GM12878 (cell line): ENCODE data around the gene GALNS. TPM values are rescaled to one million over a fixed set of nuclear protein-coding genes. Genes with fewer than 3 reads are reported as not detected.

ENCODE experiments used
- ATAC-seq: fragments of 200-7000 bp; cut with Tn5 transposase; 3 replicates; pipeline ENCODE4 v1.9.1; 2020; ENCODE audit warnings: mild to moderate bottlenecking, moderate library complexity
- BruUV-seq: library from RNA; stranded (reverse); fragments of 400-500 nt; replicated peaks from 2 replicates; lab custom pipeline; 2021; lab: Mats Ljungman, UMichigan
- CTCF ChIA-PET: fragments of 300-600 bp; sonication (Branson Sonifier 250); formaldehyde crosslinking; extraction: SDS; loops from one replicate; lab custom pipeline; 2021; ENCODE audit warnings: inconsistent platforms; lab: Yijun Ruan, JAX
- POLR2A ChIA-PET: fragments of 350-600 bp; formaldehyde crosslinking; extraction: SDS; loops from one replicate; lab custom pipeline; 2021; ENCODE audit warnings: inconsistent platforms; lab: Charles Lee
- RAD21 ChIA-PET: fragments of 300-600 bp; sonication (Branson Sonifier 250); formaldehyde crosslinking; loops from one replicate; lab custom pipeline; 2023; ENCODE audit warnings: antibody characterized with exemption; ENCODE audit not compliant: unreplicated experiment; lab: Charles Lee
- SMC1A ChIA-PET: fragments of 300-600 bp; sonication (Branson Sonifier 250); formaldehyde crosslinking; loops from one replicate; lab custom pipeline; 2023; ENCODE audit not compliant: unreplicated experiment, uncharacterized antibody; lab: Charles Lee
- DNase-seq: peaks from one replicate; pipeline ENCODE4 v3.0.0-alpha.2; 2011; ENCODE audit warnings: low read depth, low spot score
- FAIRE-seq: peaks from 3 replicates; lab custom pipeline; 2011; peaks lifted over from hg19 to GRCh38; lab: Jason Lieb, UNC
- H2AFZ ChIP-seq: 2 replicates; pipeline ENCODE4 v1.6.0; 2011; ENCODE audit warnings: low read depth, low read length, control low read depth; ENCODE audit not compliant: control insufficient read depth
- H3K27ac ChIP-seq: 2 replicates; pipeline ENCODE4 v1.5.1; 2011; ENCODE audit warnings: control low read depth; ENCODE audit not compliant: control insufficient read depth, insufficient read depth
- H3K27me3 ChIP-seq, 2 experiments: replicated peaks in 1 of 2; 2 replicates each; pipeline versions ENCODE4 v1.6.0 to v1.6.1; 2011; ENCODE audit warnings: low read length in 1 of 2; ENCODE audit not compliant: control insufficient read depth in 2 of 2, insufficient read depth in 2 of 2
- H3K36me3 ChIP-seq, 2 experiments: 2 replicates each; pipeline ENCODE4 v1.5.1; 2011; ENCODE audit warnings: low read length in 1 of 2; ENCODE audit not compliant: control insufficient read depth in 2 of 2, insufficient read depth in 2 of 2
- H3K4me1 ChIP-seq: 2 replicates; pipeline ENCODE4 v1.6.1; 2011; ENCODE audit warnings: mild to moderate bottlenecking, low read length, moderate library complexity, mixed read lengths; ENCODE audit not compliant: control insufficient read depth, insufficient read depth
- H3K4me2 ChIP-seq: 2 replicates; pipeline ENCODE4 v1.6.0; 2011; ENCODE audit warnings: control low read depth; ENCODE audit not compliant: control insufficient read depth, insufficient read depth
- H3K4me3 ChIP-seq: fragments of 200-600 bp; sonication (generic); 2 replicates; pipeline ENCODE4 v1.5.1; 2016
- H3K79me2 ChIP-seq: 2 replicates; pipeline ENCODE4 v1.6.0; 2011; ENCODE audit warnings: low read length; ENCODE audit not compliant: control insufficient read depth, insufficient read depth
- H3K9ac ChIP-seq: 2 replicates; pipeline ENCODE4 v1.8.0; 2011; ENCODE audit warnings: low read length, control low read depth, mixed read lengths; ENCODE audit not compliant: control insufficient read depth, insufficient read depth
- H3K9me3 ChIP-seq: replicated peaks from 3 replicates; pipeline ENCODE4 v1.5.1; 2011; ENCODE audit warnings: mild to moderate bottlenecking, low read length; ENCODE audit not compliant: control insufficient read depth, insufficient read depth
- H4K20me1 ChIP-seq: 2 replicates; pipeline ENCODE4 v1.6.0; 2011; ENCODE audit not compliant: control insufficient read depth, insufficient read depth
- CHD2 ChIP-seq: IDR thresholded peaks from 2 replicates; pipeline ENCODE4 v1.6.1; 2011; ENCODE audit warnings: low read depth, low read length, improper control_type of control experiment, borderline replicate concordance
- CREB1 ChIP-seq: IDR thresholded peaks from 2 replicates; pipeline ENCODE4 v1.6.1; 2012; ENCODE audit warnings: low read depth, mild to moderate bottlenecking, inconsistent platforms
- E2F8 ChIP-seq: fragments of 450-650 bp; IDR thresholded peaks from 2 replicates; pipeline ENCODE4 v1.6.1; 2018; ENCODE audit warnings: mild to moderate bottlenecking, low read depth, moderate library complexity; ENCODE audit not compliant: partially characterized antibody
- HDGF ChIP-seq: fragments of 450-650 bp; IDR thresholded peaks from 2 replicates; pipeline ENCODE4 v1.6.1; 2016; ENCODE audit warnings: antibody characterized with exemption
- NFYB ChIP-seq: IDR thresholded peaks from 2 replicates; pipeline ENCODE4 v1.6.1; 2011; ENCODE audit warnings: low read depth, mild to moderate bottlenecking, low read length, improper control_type of control experiment, moderate library complexity; ENCODE audit not compliant: insufficient read depth
- PAX5 ChIP-seq: IDR thresholded peaks from 2 replicates; pipeline ENCODE4 v1.6.1; 2011; ENCODE audit warnings: low read depth, low read length, borderline replicate concordance
- PRDM15 ChIP-seq: fragments of 450-650 bp; formaldehyde crosslinking; IDR thresholded peaks from 2 replicates; pipeline ENCODE4 v1.4.0; 2020; ENCODE audit warnings: mild to moderate bottlenecking, moderate library complexity
- RAD21 ChIP-seq: IDR thresholded peaks from 2 replicates; pipeline ENCODE4 v1.6.1; 2011; ENCODE audit warnings: mild to moderate bottlenecking, low read depth, low read length, moderate library complexity; ENCODE audit not compliant: insufficient read depth
- RFX5 ChIP-seq: IDR thresholded peaks from 2 replicates; pipeline ENCODE4 v1.6.1; 2011; ENCODE audit warnings: low read depth, low read length, improper control_type of control experiment
- WGBS: methylation state at CpG from one replicate; pipeline ENCODE4 v1.1.6; 2016; ENCODE audit warnings: low lambda C conversion rate; ENCODE audit not compliant: insufficient replicate concordance, insufficient coverage; ENCODE audit errors: missing lambda C conversion rate; 5-methylcytosine and 5-hydroxymethylcytosine counted together
- in situ Hi-C: fragments of 300-500 bp; cut with MboI; formaldehyde crosslinking; loops from 9 replicates; pipeline ENCODE4 v1.14.3; 2018; ENCODE audit warnings: mixed read lengths
- intact Hi-C: fragments of 100-400 bp; cut with micrococcal nuclease; formaldehyde crosslinking; loops from one replicate; pipeline ENCODE4 v1.14.2; 2022; ENCODE audit not compliant: unreplicated experiment
- polyA plus RNA-seq, 11 experiments: library from polyadenylated mRNA; depleted of rRNA in 4 of 11; unstranded in 6 of 11; stranded (reverse) in 5 of 11; fragments of >200 nt; fragmentation: Nextera tagmentation in 4 of 11; fragmentation: Illumina TruSeq in 1 of 11; extraction: Ambion mirVana in 4 of 11; extraction: Trizol in 1 of 11; gene quantifications; 1 replicate in 1 of 11; 2 replicates in 10 of 11; pipeline versions ENCODE4 v1.2.1 to v1.2.3, GENCODE V29; 2011 to 2016; ENCODE audit warnings: inconsistent platforms in 2 of 11, missing spikeins in 2 of 11, low read depth in 1 of 11
- total RNA-seq, 4 experiments: library from RNA; depleted of rRNA in 3 of 4; stranded (reverse); fragments of >200 nt in 3 of 4; fragmentation: Illumina TruSeq in 1 of 4; extraction: Trizol in 1 of 4; gene quantifications; 2 replicates each; pipeline versions ENCODE4 v1.2.1 to v1.2.3, GENCODE V29; 2013 to 2021
- TF ChIP-seq, protein P1 (sequence below): fragments of 450-650 bp; IDR thresholded peaks from 2 replicates; pipeline ENCODE4 v1.6.1; 2017; ENCODE audit warnings: antibody characterized with exemption, mild to moderate bottlenecking, moderate library complexity
- TF ChIP-seq, protein P2 (sequence below): IDR thresholded peaks from 2 replicates; pipeline ENCODE4 v1.6.1; 2011; ENCODE audit warnings: borderline replicate concordance, low read depth, mild to moderate bottlenecking, moderate library complexity, low read length; ENCODE audit not compliant: insufficient read depth, poor library complexity, severe bottlenecking

GALNS gene
- total and polyA plus RNA-seq, 10 of the 15 experiments (the other 5 are each of a cell fraction or from before 2014, with no cell fraction given), result 0.37 to 12.4 (median 5.3) TPM

DNA sequence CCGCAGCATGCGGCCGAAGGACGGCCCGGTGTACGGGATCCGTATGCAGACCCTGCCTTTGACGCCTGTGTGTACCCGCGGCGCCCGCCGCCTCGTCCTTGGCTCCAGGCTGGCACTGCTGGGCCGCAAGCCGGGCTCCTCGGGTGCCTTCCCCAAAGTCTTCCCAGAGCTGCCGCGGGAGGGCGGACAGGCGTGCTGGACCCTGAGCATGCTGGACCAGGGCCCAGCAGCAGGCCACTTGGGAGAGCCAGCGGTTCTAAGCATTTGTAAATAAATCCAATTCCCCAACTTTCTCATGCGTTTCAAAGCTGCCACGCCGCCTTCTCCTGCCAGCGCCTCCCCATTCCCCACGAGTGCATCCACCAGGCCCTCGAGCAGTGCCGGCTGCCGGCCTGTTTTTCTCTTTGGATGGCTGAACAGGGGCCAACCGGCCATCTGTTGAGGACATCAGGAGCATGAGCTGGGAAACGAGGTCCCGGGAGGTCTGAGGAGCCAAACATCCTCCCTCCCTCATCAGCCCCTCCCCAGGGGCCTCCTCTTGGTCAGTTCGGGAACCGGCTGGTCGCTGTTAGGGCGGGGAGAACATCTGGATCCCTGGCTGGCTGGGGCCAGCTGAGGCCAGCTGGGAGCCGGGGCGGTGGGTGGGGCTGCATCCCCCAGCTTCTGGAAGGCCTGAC, 30.2 kb upstream of the GALNS start:
- TF ChIP-seq HDGF (no peak), PRDM15 (CRISPR knock-in tag) (no peak), PAX5 (no peak), CREB1 (no peak), CHD2 (no peak), RFX5 (no peak), E2F8 (no peak), NFYB (no peak), RAD21 (no peak)
- TF ChIP-seq, protein P1, sequence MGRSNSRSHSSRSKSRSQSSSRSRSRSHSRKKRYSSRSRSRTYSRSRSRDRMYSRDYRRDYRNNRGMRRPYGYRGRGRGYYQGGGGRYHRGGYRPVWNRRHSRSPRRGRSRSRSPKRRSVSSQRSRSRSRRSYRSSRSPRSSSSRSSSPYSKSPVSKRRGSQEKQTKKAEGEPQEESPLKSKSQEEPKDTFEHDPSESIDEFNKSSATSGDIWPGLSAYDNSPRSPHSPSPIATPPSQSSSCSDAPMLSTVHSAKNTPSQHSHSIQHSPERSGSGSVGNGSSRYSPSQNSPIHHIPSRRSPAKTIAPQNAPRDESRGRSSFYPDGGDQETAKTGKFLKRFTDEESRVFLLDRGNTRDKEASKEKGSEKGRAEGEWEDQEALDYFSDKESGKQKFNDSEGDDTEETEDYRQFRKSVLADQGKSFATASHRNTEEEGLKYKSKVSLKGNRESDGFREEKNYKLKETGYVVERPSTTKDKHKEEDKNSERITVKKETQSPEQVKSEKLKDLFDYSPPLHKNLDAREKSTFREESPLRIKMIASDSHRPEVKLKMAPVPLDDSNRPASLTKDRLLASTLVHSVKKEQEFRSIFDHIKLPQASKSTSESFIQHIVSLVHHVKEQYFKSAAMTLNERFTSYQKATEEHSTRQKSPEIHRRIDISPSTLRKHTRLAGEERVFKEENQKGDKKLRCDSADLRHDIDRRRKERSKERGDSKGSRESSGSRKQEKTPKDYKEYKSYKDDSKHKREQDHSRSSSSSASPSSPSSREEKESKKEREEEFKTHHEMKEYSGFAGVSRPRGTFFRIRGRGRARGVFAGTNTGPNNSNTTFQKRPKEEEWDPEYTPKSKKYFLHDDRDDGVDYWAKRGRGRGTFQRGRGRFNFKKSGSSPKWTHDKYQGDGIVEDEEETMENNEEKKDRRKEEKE, result no peak
- TF ChIP-seq, protein P2, sequence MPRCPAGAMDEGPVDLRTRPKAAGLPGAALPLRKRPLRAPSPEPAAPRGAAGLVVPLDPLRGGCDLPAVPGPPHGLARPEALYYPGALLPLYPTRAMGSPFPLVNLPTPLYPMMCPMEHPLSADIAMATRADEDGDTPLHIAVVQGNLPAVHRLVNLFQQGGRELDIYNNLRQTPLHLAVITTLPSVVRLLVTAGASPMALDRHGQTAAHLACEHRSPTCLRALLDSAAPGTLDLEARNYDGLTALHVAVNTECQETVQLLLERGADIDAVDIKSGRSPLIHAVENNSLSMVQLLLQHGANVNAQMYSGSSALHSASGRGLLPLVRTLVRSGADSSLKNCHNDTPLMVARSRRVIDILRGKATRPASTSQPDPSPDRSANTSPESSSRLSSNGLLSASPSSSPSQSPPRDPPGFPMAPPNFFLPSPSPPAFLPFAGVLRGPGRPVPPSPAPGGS, result no peak
- POLR2A ChIA-PET, result no interaction called here
- no peaks in the 10 kb centered on the region for H3K79me2 ChIP-seq
- WGBS, result 94% methylated on average over 39 of the region's 39 CpGs
- H4K20me1 ChIP-seq, result no peaks in the 10 kb centered on the region
- H3K4me2 ChIP-seq, result no peak overlapping the region
- no peak overlapping the region for H3K9ac ChIP-seq
- H3K4me1 ChIP-seq, result no peaks in the 10 kb centered on the region
- DNase-seq (no peak), FAIRE-seq (no peak), ATAC-seq (no peak)
- H3K36me3 ChIP-seq, result peaks cover 2 to 8% of the 10 kb centered on the region in 2 experiments; a peak in 3 of 4 replicates
- intact Hi-C loops (no loop called here), in situ Hi-C loops (no loop called here)
- no peaks in the 10 kb centered on the region for H3K9me3 ChIP-seq
- H2AFZ ChIP-seq, result no peak overlapping the region
- SMC1A ChIA-PET, result no interaction called here
- RAD21 ChIA-PET, result no interaction called here
- BruUV-seq, result no TSS peak
- no peaks in the 10 kb centered on the region for H3K27me3 ChIP-seq
- H3K4me3 ChIP-seq, result no peak overlapping the region
- H3K27ac ChIP-seq, result no peak overlapping the region
- CTCF ChIA-PET, result no interaction called here
